HepG2 (cell line): ENCODE measurements around the gene ZBTB37. TPM values are rescaled to one million over a fixed set of nuclear protein-coding genes. Genes with fewer than 3 reads are reported as not detected.

ENCODE experiments used
- ATAC-seq: fragments of 200-7000 bp; cut with Tn5 transposase; 3 replicates; pipeline ENCODE4 v1.9.1; 2020; ENCODE audit warnings: mild to moderate bottlenecking, moderate library complexity
- BruUV-seq: library from RNA; stranded (reverse); fragments of 400-500 nt; replicated peaks from 2 replicates; lab custom pipeline; 2021; lab: Mats Ljungman, UMichigan
- CTCF ChIA-PET: fragments of 300-600 bp; formaldehyde crosslinking; extraction: SDS; loops from one replicate; lab custom pipeline; 2021; ENCODE audit warnings: low total read pairs, inconsistent platforms, low intra/inter-chr PET ratio; lab: Yijun Ruan, JAX
- POLR2A ChIA-PET: fragments of 350-600 bp; sonication (Branson Sonifier 250); formaldehyde crosslinking; loops from one replicate; lab custom pipeline; 2020; ENCODE audit warnings: antibody characterized with exemption, inconsistent platforms; lab: Yijun Ruan, JAX
- DNase-seq: peaks from one replicate; pipeline ENCODE4 v3.0.0-alpha.2; 2015; ENCODE audit warnings: low spot score
- FAIRE-seq: peaks from 3 replicates; lab custom pipeline; 2011; peaks lifted over from hg19 to GRCh38; lab: Jason Lieb, UNC
- H2AFZ ChIP-seq: one replicate; pipeline ENCODE4 v1.6.1; 2011; ENCODE audit warnings: low read length, inconsistent platforms
- H3K27ac ChIP-seq: fragments of 300-600 bp; 3 replicates; pipeline ENCODE4 v1.8.0; 2011; ENCODE audit warnings: mixed run types, mild to moderate bottlenecking, mixed read lengths, low read length, inconsistent platforms; ENCODE audit not compliant: insufficient read depth; ENCODE audit errors: extremely low read length
- H3K27me3 ChIP-seq, 2 experiments: fragments of 200-600 bp in 1 of 2; 2 replicates in 1 of 2; 3 replicates in 1 of 2; pipeline versions ENCODE4 v1.6.0 to v1.8.0; 2011; ENCODE audit warnings: low read length in 2 of 2, mild to moderate bottlenecking in 2 of 2, moderate library complexity in 2 of 2, inconsistent platforms in 1 of 2; ENCODE audit not compliant: insufficient read depth in 2 of 2, control insufficient read depth in 1 of 2
- H3K36me3 ChIP-seq, 2 experiments: fragments of 200-600 bp in 1 of 2; replicated peaks in 1 of 2; 2 replicates in 1 of 2; 3 replicates in 1 of 2; pipeline versions ENCODE4 v1.5.1 to v1.8.0; 2011; ENCODE audit warnings: low read length in 2 of 2, inconsistent platforms in 1 of 2; ENCODE audit not compliant: insufficient read depth in 2 of 2, control insufficient read depth in 1 of 2
- H3K4me1 ChIP-seq: 2 replicates; pipeline ENCODE4 v1.5.1; 2012; ENCODE audit warnings: low read length, inconsistent platforms; ENCODE audit not compliant: insufficient read depth
- H3K4me2 ChIP-seq: 2 replicates; pipeline ENCODE4 v1.6.0; 2011; ENCODE audit warnings: low read depth, low read length, inconsistent platforms
- H3K4me3 ChIP-seq, 3 experiments: fragments of 200-600 bp in 1 of 3; sonication (generic), shearing (Covaris generic) in 1 of 3; replicated peaks in 1 of 3; 2 replicates each; pipeline ENCODE4 v1.5.1; 2011 to 2016; ENCODE audit warnings: low read length in 3 of 3, inconsistent platforms in 2 of 3, low read depth in 2 of 3, mild to moderate bottlenecking in 2 of 3, control low read depth in 1 of 3, mixed read lengths in 1 of 3; ENCODE audit not compliant: insufficient read depth in 1 of 3
- H3K79me2 ChIP-seq: one replicate; pipeline ENCODE4 v1.6.1; 2011; ENCODE audit warnings: low read length, inconsistent platforms; ENCODE audit not compliant: insufficient read depth
- H3K9ac ChIP-seq: 2 replicates; pipeline ENCODE4 v1.6.0; 2011; ENCODE audit warnings: mild to moderate bottlenecking, low read depth, low read length, inconsistent platforms; ENCODE audit not compliant: insufficient read depth
- H3K9me3 ChIP-seq: 2 replicates; pipeline ENCODE4 v1.5.1; 2012; ENCODE audit warnings: mild to moderate bottlenecking, low read length
- H4K20me1 ChIP-seq: 2 replicates; pipeline ENCODE4 v1.6.0; 2011; ENCODE audit warnings: inconsistent platforms, mild to moderate bottlenecking, low read length, moderate library complexity; ENCODE audit not compliant: insufficient read depth
- ATF7-NPFF ChIP-seq: sonication (generic); formaldehyde crosslinking; IDR thresholded peaks from 2 replicates; pipeline ENCODE4 v1.8.1; 2023; ENCODE audit warnings: mild to moderate bottlenecking, low read depth, missing genetic modification reagents, moderate library complexity
- CEBPG ChIP-seq: IDR thresholded peaks from 2 replicates; pipeline ENCODE4 v1.6.1; 2016
- PAXIP1 ChIP-seq: sonication (generic); formaldehyde crosslinking; conservative IDR thresholded peaks from 2 replicates; pipeline ENCODE4 v1.4.0; 2020; ENCODE audit warnings: mild to moderate bottlenecking, missing genetic modification reagents, moderate library complexity
- RXRB ChIP-seq: IDR thresholded peaks from 2 replicates; pipeline ENCODE4 v1.6.1; 2016; ENCODE audit warnings: borderline replicate concordance, missing genetic modification reagents, missing compliant biosample characterization
- SOX6 ChIP-seq, 2 experiments: fragments of 450-650 bp in 1 of 2; sonication (generic) in 1 of 2; formaldehyde crosslinking in 1 of 2; IDR thresholded peaks; 2 replicates each; pipeline versions ENCODE4 v1.4.0 to v1.6.1; 2017 to 2020; ENCODE audit warnings: antibody characterized with exemption in 1 of 2, mild to moderate bottlenecking in 1 of 2, missing genetic modification reagents in 1 of 2
- ZHX2 ChIP-seq, 2 experiments: sonication (generic) in 1 of 2; formaldehyde crosslinking in 1 of 2; IDR thresholded peaks; 2 replicates each; pipeline versions ENCODE4 v1.6.1 to v1.9.0; 2014 to 2022; ENCODE audit warnings: antibody characterized with exemption in 1 of 2, borderline replicate concordance in 1 of 2, inconsistent platforms in 1 of 2, low read depth in 1 of 2, missing genetic modification reagents in 1 of 2
- ZNF207 ChIP-seq: fragments of 450-650 bp; IDR thresholded peaks from 2 replicates; pipeline ENCODE4 v1.6.1; 2016; ENCODE audit warnings: antibody characterized with exemption, borderline replicate concordance
- ZNF33A ChIP-seq: sonication (generic); formaldehyde crosslinking; IDR thresholded peaks from 2 replicates; pipeline ENCODE4 v1.5.1; 2020; ENCODE audit warnings: missing genetic modification reagents, mild to moderate bottlenecking, moderate library complexity, borderline replicate concordance
- ZNF564 ChIP-seq: sonication (generic); formaldehyde crosslinking; IDR thresholded peaks from 2 replicates; pipeline ENCODE4 v1.8.1; 2023; ENCODE audit warnings: mild to moderate bottlenecking, missing genetic modification reagents
- WGBS: methylation state at CpG from one replicate; pipeline ENCODE4 v1.1.6; 2017; ENCODE audit warnings: low lambda C conversion rate; 5-methylcytosine and 5-hydroxymethylcytosine counted together
- in situ Hi-C: cut with HindIII; loops from 2 replicates; pipeline ENCODE4 v1.10.0; 2017; ENCODE audit warnings: low pct_unique_long_range_greater_than_20kb; ENCODE audit not compliant: extremely low pct_ligation_motif_present
- intact Hi-C: fragments of 100-400 bp; cut with micrococcal nuclease; formaldehyde crosslinking; loops from one replicate; pipeline ENCODE4 v1.10.0; 2022; ENCODE audit not compliant: unreplicated experiment
- polyA plus RNA-seq, 8 experiments: library from polyadenylated mRNA; depleted of rRNA in 3 of 8; stranded (reverse) in 7 of 8; unstranded in 1 of 8; fragments of >200 nt; fragmentation: Illumina TruSeq in 4 of 8; extraction: Trizol in 4 of 8; gene quantifications; 2 replicates each; pipeline versions ENCODE4 v1.2.1 to v1.2.3, GENCODE V29; 2011 to 2016; ENCODE audit warnings: low read depth in 4 of 8, missing spikeins in 1 of 8, mixed read lengths in 1 of 8; ENCODE audit not compliant: insufficient read depth in 1 of 8
- total RNA-seq, 5 experiments: library from RNA; depleted of rRNA; stranded (reverse); fragments of >200 nt; fragmentation: Illumina TruSeq; extraction: Trizol; gene quantifications; 2 replicates each; pipeline ENCODE4 v1.2.3, GENCODE V29; 2016; ENCODE audit warnings: low read depth in 1 of 5
- TF ChIP-seq, protein P1 (sequence below): sonication (generic); formaldehyde crosslinking; IDR thresholded peaks from 2 replicates; pipeline ENCODE4 v1.5.1; 2020; ENCODE audit warnings: missing genetic modification reagents, mild to moderate bottlenecking, borderline replicate concordance

Gene ZBTB37
- total and polyA plus RNA-seq, 2 of the 13 experiments (the other 11 are each of a cell fraction or from before 2014, with no cell fraction given) = 2.6 to 7.7 TPM

GRCh38 chr1:173925306-173926242, 57.4 kb downstream of the ZBTB37 start:
- Histone ChIP-seq H3K36me3 (no peaks in the 10 kb centered on the region), H3K27ac (peak overlapping the region; percentile 78), H3K9ac (no peak overlapping the region), H3K9me3 (no peaks in the 10 kb centered on the region), H3K4me3 (peak overlapping the region in 1 of 3 experiments; percentile 29; a peak in 3 of 6 replicates), H3K27me3 (no peaks in the 10 kb centered on the region), H3K79me2 (no peaks in the 10 kb centered on the region), H3K4me1 (peaks cover 28% of the 10 kb centered on the region), H2AFZ (no peak overlapping the region), H4K20me1 (no peaks in the 10 kb centered on the region), H3K4me2 (peak overlapping the region; percentile 63)
- TSS peak; percentile 50 for BruUV-seq
- ChIA-PET POLR2A (interaction anchor here (0.9 to 3.4 kb wide), 3 partner anchors 8 to 58 kb away, joined by 3 to 18 read pairs (median 16); partner anchors contain the start of genes GAS5, SERPINC1 and ZBTB37), CTCF (no interaction called here)
- peak; percentile 99 for FAIRE-seq
- in situ Hi-C loops (no loop called here), intact Hi-C loops (loop anchor here (5.0 kb wide), 1 partner anchor 58 kb away; the partner anchor contains the start of genes GAS5 and ZBTB37)
- peak; percentile 77 for DNase-seq
- 15% methylated on average over 6 of the region's 8 CpGs for WGBS
- ATAC-seq = peak; percentile 96
- TF ChIP-seq SOX6 (IDR thresholded peaks at IDR 0.05) (no peak), SOX6 (CRISPR knock-in tag; IDR thresholded peaks at IDR 0.05) (0 out of 2 replicates have a peak, but pooled peaks have one; percentile 30), CEBPG (CRISPR knock-in tag) (peak; percentile 88), ZHX2 (IDR thresholded peaks at IDR 0.05; ENCODE audit: low read depth) (no peak), ZHX2 (CRISPR knock-in tag; IDR thresholded peaks at IDR 0.05; ENCODE audit: borderline replicate concordance) (no peak), RXRB (CRISPR knock-in tag) (0 out of 2 replicates have a peak, but pooled peaks have one; percentile 15), PAXIP1 (CRISPR knock-in tag) (peak; percentile 80), ATF7-NPFF (0 out of 2 replicates have a peak, but pooled peaks have one; percentile 26), ZNF207 (no peak), ZNF33A (CRISPR knock-in tag) (0 out of 2 replicates have a peak, but pooled peaks have one; percentile 35), ZNF564 (peak; percentile 22; the same call in 1 of the 2 replicates)
- TF ChIP-seq, protein P1, sequence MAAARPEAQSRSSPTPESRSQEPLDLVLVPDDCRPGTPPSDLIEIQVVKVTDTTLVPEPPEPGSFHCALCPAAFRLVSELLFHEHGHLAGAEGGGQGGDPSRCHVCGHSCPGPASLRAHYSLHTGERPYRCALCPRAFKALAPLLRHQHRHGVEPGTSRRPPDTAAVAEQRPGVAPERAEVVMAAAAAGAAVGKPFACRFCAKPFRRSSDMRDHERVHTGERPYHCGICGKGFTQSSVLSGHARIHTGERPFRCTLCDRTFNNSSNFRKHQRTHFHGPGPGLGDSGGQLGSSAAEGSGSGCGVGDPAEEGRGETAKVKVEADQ (CRISPR knock-in tag) = no peak
